Measurements from ENCODE around the gene HFM1. TPM values are rescaled to one million over a fixed set of nuclear protein-coding genes. Genes with fewer than 3 reads are reported as not detected.

Gene HFM1
- total and polyA plus RNA-seq, 9 of the 15 experiments (the other 6 are each of a cell fraction or from before 2014, with no cell fraction given) = 1.5 to 6.4 (median 3.7) TPM

DNA sequence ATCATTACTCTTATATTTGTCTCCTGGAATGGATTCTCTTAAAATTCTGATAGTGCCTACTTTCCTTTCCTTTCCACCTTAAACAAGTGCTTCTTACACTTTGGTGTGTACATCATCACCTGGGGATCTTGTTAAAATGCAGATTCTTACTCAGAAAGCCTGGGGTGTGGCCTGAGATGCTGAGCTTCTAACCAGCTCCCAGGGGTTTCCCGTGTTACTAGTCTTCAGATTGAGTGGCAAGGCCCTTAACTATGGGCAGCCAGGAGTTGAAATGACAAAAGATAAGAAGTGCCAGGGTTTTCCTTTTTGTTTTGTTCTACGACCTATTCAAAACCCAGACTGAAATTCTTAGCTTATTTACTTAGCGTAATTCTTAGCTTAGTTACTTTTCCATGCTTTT, 159.2 kb downstream of the HFM1 start:
- intact Hi-C loops (cut with micrococcal nuclease) = no loop called here
- ChIA-PET CTCF (ENCODE audit: low intra/inter-chr PET ratio) (no interaction called here), POLR2A (interaction anchor here (0.5 to 1.7 kb wide), 5 partner anchors 9 to 272 kb away, joined by 3 to 5 read pairs (median 3); no protein-coding TSS in a partner anchor)
- TF ChIP-seq MEIS2 (IDR thresholded peaks at IDR 0.05; ENCODE audit: partially characterized antibody) (no peak), ILF3 (IDR thresholded peaks at IDR 0.05; ENCODE audit: borderline replicate concordance) (no peak), SLC30A9 (CRISPR knock-in tag; IDR thresholded peaks at IDR 0.05) (no peak), XRCC5 (IDR thresholded peaks at IDR 0.05; ENCODE audit: low read depth, low read length) (no peak), RBM34 (IDR thresholded peaks at IDR 0.05; ENCODE audit: borderline replicate concordance, insufficient read depth, low read length) (no peak), BDP1 (IDR thresholded peaks at IDR 0.05; ENCODE audit: insufficient read depth, insufficient read length) (no peak), YY1 (IDR thresholded peaks at IDR 0.05; ENCODE audit: borderline replicate concordance in 1 of 3, control insufficient read depth in 1 of 3, extremely low read depth in 1 of 3, insufficient read depth in 3 of 3, insufficient read length in 1 of 3, insufficient replicate concordance in 2 of 3, low read depth in 1 of 3, low read length in 2 of 3) (no peak), FOXO4 (CRISPR knock-in tag; IDR thresholded peaks at IDR 0.05) (no peak), POLR3A (IDR thresholded peaks at IDR 0.05; ENCODE audit: borderline replicate concordance, extremely low read depth, insufficient read depth, insufficient read length) (no peak), SIN3A (IDR thresholded peaks at IDR 0.05; ENCODE audit: borderline replicate concordance in 2 of 2, control insufficient read depth in 1 of 2, low read depth in 2 of 2, low read length in 2 of 2) (no peak), ZNF395 (CRISPR knock-in tag; IDR thresholded peaks at IDR 0.05) (no peak), ATF1 (CRISPR knock-in tag; IDR thresholded peaks at IDR 0.05) (no peak), ATF1 (tag; IDR thresholded peaks at IDR 0.05) (no peak), NFE2 (IDR thresholded peaks at IDR 0.05; ENCODE audit: low read depth) (no peak), NCOA4 (IDR thresholded peaks at IDR 0.05; ENCODE audit: partially characterized antibody) (no peak)
- TF ChIP-seq, protein P1, sequence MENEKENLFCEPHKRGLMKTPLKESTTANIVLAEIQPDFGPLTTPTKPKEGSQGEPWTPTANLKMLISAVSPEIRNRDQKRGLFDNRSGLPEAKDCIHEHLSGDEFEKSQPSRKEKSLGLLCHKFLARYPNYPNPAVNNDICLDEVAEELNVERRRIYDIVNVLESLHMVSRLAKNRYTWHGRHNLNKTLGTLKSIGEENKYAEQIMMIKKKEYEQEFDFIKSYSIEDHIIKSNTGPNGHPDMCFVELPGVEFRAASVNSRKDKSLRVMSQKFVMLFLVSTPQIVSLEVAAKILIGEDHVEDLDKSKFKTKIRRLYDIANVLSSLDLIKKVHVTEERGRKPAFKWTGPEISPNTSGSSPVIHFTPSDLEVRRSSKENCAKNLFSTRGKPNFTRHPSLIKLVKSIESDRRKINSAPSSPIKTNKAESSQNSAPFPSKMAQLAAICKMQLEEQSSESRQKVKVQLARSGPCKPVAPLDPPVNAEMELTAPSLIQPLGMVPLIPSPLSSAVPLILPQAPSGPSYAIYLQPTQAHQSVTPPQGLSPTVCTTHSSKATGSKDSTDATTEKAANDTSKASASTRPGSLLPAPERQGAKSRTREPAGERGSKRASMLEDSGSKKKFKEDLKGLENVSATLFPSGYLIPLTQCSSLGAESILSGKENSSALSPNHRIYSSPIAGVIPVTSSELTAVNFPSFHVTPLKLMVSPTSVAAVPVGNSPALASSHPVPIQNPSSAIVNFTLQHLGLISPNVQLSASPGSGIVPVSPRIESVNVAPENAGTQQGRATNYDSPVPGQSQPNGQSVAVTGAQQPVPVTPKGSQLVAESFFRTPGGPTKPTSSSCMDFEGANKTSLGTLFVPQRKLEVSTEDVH (IDR thresholded peaks at IDR 0.05; ENCODE audit: low read depth, partially characterized antibody) = no peak

More for the DNA sequence above, 159.2 kb downstream of the HFM1 start:
- WGBS (ENCODE audit: insufficient coverage, low coverage, missing lambda C conversion rate) = 0% methylated on average over 3 of the region's 3 CpGs
- BruUV-seq (replicated peaks) = no TSS peak
- in situ Hi-C loops (cut with MboI) = no loop called here
- Histone ChIP-seq H3K4me3 (no peak overlapping the region), H3K79me2 (ENCODE audit: control insufficient read depth, insufficient read depth, low read length) (no peaks in the 10 kb centered on the region), H4K20me1 (replicated peaks; ENCODE audit: control insufficient read depth, insufficient read depth, low read length) (no peaks in the 10 kb centered on the region), H3K27me3 (ENCODE audit: control insufficient read depth in 2 of 2, insufficient read depth in 2 of 2, low read length in 2 of 2) (no peaks in the 10 kb centered on the region), H3K9ac (ENCODE audit: insufficient read depth in 1 of 2, low read depth in 2 of 2, low read length in 2 of 2) (no peak overlapping the region), H2AFZ (ENCODE audit: low read depth, low read length) (no peak overlapping the region), H3K27ac (ENCODE audit: extremely low read depth, low read depth, low read length) (no peak overlapping the region), H3K36me3 (ENCODE audit: control insufficient read depth, insufficient read depth, low read length) (no peaks in the 10 kb centered on the region), H3K4me1 (replicated peaks in 1 of 2; ENCODE audit: control insufficient read depth in 2 of 2, insufficient read depth in 2 of 2, low read length in 2 of 2) (no peaks in the 10 kb centered on the region), H3K4me2 (ENCODE audit: insufficient read depth, low read length) (no peak overlapping the region), H3K9me1 (ENCODE audit: control insufficient read depth, insufficient read depth, low read length) (no peaks in the 10 kb centered on the region), H3K9me3 (replicated peaks; ENCODE audit: control insufficient read depth, insufficient read depth, low read depth, low read length) (no peaks in the 10 kb centered on the region)
- no peak for ATAC-seq
- no peak for DNase-seq (ENCODE audit: extremely low read depth in 1 of 4, low spot score in 3 of 4)
- FAIRE-seq = no peak

Data from K562 (cell line).